NT2/D1 (cell line): ENCODE data around the gene CTNNA2.

Experiments
- DNase-seq: peaks from one replicate; pipeline ENCODE4 v3.0.0-alpha.2; 2011; ENCODE audit warnings: low read depth, low spot score
- H3K27me3 ChIP-seq: 2 replicates; pipeline ENCODE4 v1.6.0; 2011; ENCODE audit warnings: mild to moderate bottlenecking; ENCODE audit not compliant: insufficient read length, insufficient read depth
- H3K36me3 ChIP-seq: 2 replicates; pipeline ENCODE4 v1.6.1; 2011; ENCODE audit warnings: mild to moderate bottlenecking, low read length, mixed read lengths; ENCODE audit not compliant: insufficient read depth, insufficient read length
- H3K4me1 ChIP-seq: 2 replicates; pipeline ENCODE4 v1.5.1; 2011; ENCODE audit not compliant: insufficient read depth, insufficient read length
- H3K4me3 ChIP-seq: 2 replicates; pipeline ENCODE4 v1.5.1; 2011; ENCODE audit warnings: low read depth; ENCODE audit not compliant: insufficient read length
- H3K9ac ChIP-seq: 2 replicates; pipeline ENCODE4 v1.6.0; 2011; ENCODE audit warnings: low read depth; ENCODE audit not compliant: insufficient read length
- H3K9me3 ChIP-seq: 2 replicates; pipeline ENCODE4 v1.5.1; 2011; ENCODE audit warnings: mild to moderate bottlenecking, low read length; ENCODE audit not compliant: insufficient read depth
- SUZ12 ChIP-seq: IDR thresholded peaks from 2 replicates; pipeline ENCODE4 v1.6.1; 2011; ENCODE audit not compliant: insufficient read length, insufficient read depth; ENCODE audit errors: extremely low read depth
- YY1 ChIP-seq: IDR thresholded peaks from 2 replicates; pipeline ENCODE4 v1.6.1; 2011; ENCODE audit not compliant: insufficient read length, insufficient read depth
- ZNF274 ChIP-seq: IDR thresholded peaks from 2 replicates; pipeline ENCODE4 v1.6.1; 2011; ENCODE audit warnings: mild to moderate bottlenecking, low read depth, low read length

CTNNA2 gene

GRCh38 chr2:80012061-80012460 lies 499.2 kb downstream of the CTNNA2 start:
- Histone ChIP-seq H3K9me3 (no peaks in the 10 kb centered on the region), H3K27me3 (peaks cover 61% of the 10 kb centered on the region), H3K4me1 (no peaks in the 10 kb centered on the region), H3K4me3 (no peak overlapping the region), H3K36me3 (no peaks in the 10 kb centered on the region), H3K9ac (no peak overlapping the region)
- DNase-seq, result no peak
- no peak for TF ChIP-seq SUZ12

DNA sequence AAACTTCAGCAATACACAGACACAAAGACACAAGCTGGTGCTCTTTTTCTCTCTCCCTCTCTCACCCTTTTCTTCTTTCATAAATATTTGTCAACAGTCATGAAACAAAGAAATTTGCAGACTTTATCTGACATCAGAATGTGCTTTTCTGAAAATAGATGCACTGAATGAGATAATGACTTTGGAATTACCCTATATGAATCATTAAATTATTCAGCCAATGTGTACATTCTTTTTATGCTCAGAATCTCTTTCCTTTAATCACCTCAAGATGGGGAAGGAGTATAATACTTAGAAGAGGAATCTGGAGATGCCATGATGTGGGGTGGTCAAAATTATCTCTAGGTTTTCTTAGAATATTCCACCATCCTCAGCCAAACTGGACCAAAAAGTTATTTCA lies 501.8 kb downstream of the CTNNA2 start:
- peaks cover 38% of the 10 kb centered on the region for H3K27me3 ChIP-seq
- H3K9me3 ChIP-seq, result no peaks in the 10 kb centered on the region
- no peak for TF ChIP-seq SUZ12
- no peak for TF ChIP-seq ZNF274
- H3K9ac ChIP-seq, result no peak overlapping the region
- no peaks in the 10 kb centered on the region for H3K4me1 ChIP-seq
- H3K36me3 ChIP-seq, result no peaks in the 10 kb centered on the region
- no peak overlapping the region for H3K4me3 ChIP-seq
- no peak for DNase-seq

DNA sequence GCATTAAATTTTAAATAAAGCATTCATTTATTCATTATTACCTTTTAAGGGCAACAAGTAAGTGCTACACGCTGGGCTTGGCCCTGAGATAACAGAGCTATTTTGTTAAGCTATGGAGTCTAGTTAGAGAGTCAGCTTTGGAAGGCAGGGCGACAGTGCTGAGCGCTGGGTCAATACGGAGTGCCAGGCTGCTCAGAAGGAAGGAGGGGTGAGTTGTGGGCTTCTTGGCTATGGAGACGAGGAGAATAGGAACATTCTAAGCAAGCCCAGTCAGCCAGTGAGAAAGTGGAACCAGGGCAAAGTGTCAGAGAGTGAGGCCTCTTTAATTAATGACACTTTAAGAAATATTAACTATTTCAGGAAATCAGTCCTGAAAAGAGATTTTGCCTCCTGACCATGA lies 503.3 kb downstream of the CTNNA2 start:
- no peak overlapping the region for H3K4me3 ChIP-seq
- DNase-seq, result no peak
- H3K9me3 ChIP-seq, result no peaks in the 10 kb centered on the region
- peaks cover 23% of the 10 kb centered on the region for H3K27me3 ChIP-seq
- TF ChIP-seq ZNF274 (no peak), YY1 (no peak), SUZ12 (no peak)
- no peaks in the 10 kb centered on the region for H3K4me1 ChIP-seq
- no peak overlapping the region for H3K9ac ChIP-seq
- H3K36me3 ChIP-seq, result no peaks in the 10 kb centered on the region

DNA sequence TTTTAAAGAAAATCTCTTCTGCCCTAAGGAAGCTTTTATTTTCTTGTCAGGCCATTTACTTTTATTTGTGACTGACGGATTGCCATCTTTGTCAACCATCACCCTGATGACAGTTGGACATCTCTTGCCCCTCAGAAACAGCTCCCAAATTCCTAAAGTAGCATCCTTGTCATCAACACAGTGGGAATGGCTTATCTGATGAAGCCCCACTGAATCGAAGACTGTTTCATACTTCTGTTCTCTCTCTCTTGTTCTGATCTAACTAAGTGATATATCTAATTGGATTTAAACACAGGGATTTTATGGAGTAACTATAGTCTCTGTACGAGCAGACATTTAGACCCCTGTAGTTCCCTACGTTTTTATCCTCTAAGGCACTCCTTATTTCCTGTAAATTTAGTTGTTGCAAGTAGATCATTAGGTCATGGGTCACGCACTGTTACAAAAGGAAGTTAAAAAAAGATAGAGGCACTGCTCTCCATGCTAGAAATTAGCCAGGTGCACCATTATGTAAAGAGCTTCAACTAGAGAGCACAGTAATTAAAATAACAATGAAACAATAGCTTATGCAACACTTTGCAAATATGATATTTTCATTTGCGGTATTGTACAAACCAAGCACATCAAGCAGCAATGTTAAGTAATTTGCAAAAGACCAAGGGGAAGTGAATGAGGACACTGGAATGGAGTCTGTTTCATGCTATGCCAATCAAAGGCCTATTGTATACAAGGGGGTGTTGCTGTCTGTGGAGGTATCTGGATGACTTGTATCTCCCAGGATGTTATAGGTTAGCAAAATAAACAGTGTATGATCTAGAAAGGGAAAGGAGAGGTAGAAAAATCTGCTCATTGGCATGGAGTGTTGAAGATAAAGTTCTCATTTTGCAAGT lies 507.0 kb downstream of the CTNNA2 start:
- TF ChIP-seq SUZ12 (no peak), ZNF274 (no peak), YY1 (no peak)
- Histone ChIP-seq H3K9ac (no peak overlapping the region), H3K36me3 (no peaks in the 10 kb centered on the region), H3K4me3 (no peak overlapping the region), H3K4me1 (no peaks in the 10 kb centered on the region), H3K9me3 (no peaks in the 10 kb centered on the region), H3K27me3 (no peaks in the 10 kb centered on the region)
- DNase-seq, result no peak

DNA sequence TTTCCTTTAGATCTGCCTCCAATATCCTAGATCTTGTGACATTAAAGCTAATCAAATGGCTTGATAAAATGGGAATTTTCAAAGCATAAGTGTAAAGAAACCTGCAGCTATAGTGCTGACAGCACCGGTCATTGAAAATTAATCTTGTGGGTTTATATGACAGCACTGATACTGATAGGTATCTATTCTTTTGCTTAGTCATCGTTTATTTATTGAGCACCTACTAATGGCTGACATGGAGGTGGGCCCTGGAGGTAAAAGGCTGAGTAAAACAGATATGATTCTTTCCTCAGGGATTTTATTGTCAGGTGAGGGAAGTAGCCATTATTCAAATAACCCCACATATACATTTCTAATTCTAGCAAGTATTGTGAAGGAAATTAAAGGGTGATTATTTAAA lies 509.2 kb downstream of the CTNNA2 start:
- Histone ChIP-seq H3K9ac (no peak overlapping the region), H3K9me3 (no peaks in the 10 kb centered on the region), H3K4me1 (no peaks in the 10 kb centered on the region), H3K36me3 (no peaks in the 10 kb centered on the region), H3K27me3 (no peaks in the 10 kb centered on the region), H3K4me3 (no peak overlapping the region)
- DNase-seq, result no peak
- TF ChIP-seq ZNF274, result no peak
- no peak for TF ChIP-seq YY1
- no peak for TF ChIP-seq SUZ12

DNA sequence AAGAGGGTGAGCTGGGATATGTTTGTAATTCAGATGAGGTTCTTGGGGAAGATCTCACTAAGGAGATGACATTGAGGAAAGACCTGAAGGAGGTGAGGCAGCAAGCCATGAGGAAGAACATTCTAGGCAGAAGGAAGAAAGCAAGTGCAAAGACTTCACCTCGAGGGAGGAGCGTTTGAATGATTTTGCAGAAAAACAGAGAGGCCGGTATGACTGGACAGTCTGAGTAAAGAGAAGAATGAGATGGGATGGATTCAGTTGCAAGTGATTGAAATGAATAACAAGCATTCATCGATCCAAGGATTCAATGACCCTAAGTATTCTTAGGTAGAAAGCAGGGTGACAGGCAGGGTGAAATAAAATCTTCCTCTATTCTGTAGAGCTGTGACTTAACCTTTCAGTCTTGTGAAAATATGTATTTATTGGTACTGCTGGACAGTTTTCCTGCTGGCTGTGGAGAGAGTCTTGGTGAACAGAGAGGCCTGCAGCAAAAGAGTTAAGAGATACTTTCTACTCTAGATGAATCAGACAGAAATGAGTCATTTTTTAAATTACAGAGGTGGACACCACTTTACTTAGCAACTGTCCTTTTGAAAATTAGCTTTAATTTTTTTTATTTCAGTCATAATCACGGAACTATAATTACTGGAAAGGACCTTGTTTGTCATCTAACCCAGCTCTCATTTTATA lies 513.3 kb downstream of the CTNNA2 start:
- H3K36me3 ChIP-seq, result no peaks in the 10 kb centered on the region
- no peak overlapping the region for H3K9ac ChIP-seq
- DNase-seq, result no peak
- no peak overlapping the region for H3K4me3 ChIP-seq
- no peaks in the 10 kb centered on the region for H3K9me3 ChIP-seq
- no peak for TF ChIP-seq SUZ12
- no peak for TF ChIP-seq YY1
- no peak for TF ChIP-seq ZNF274
- no peaks in the 10 kb centered on the region for H3K27me3 ChIP-seq
- H3K4me1 ChIP-seq, result no peaks in the 10 kb centered on the region

DNA sequence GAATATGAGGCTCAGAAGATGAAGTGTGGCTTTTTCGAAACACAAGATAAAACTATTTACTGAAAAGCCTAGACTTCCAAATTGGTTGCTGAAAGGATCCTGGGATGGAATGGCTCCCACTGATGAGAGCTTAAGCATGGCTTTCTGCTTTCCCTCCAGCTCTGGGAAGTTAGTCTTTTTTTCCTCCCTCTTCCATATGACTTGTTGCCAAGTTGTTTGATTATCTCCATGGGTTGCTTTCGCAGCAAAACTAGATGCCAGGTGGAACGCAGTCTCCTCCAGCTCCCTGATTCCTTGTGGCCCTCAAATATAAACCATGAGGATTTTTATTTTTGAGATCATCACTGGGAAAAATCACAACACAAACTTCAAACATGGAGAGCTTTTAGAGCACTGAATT lies 515.2 kb downstream of the CTNNA2 start:
- Histone ChIP-seq H3K9ac (no peak overlapping the region), H3K27me3 (no peaks in the 10 kb centered on the region), H3K36me3 (no peaks in the 10 kb centered on the region), H3K4me1 (no peaks in the 10 kb centered on the region), H3K4me3 (no peak overlapping the region), H3K9me3 (no peaks in the 10 kb centered on the region)
- no peak for DNase-seq
- TF ChIP-seq ZNF274, result no peak
- no peak for TF ChIP-seq YY1
- TF ChIP-seq SUZ12, result no peak
